SU-DHL-6 (cell line): ENCODE measurements around the gene EPC2.

Experiments
- H2AFZ ChIP-seq: fragments of 200-600 bp; sonication (generic); 2 replicates; pipeline ENCODE4 v1.6.1; 2014; ENCODE audit warnings: low read depth, mild to moderate bottlenecking, moderate library complexity, mixed read lengths, antibody characterized with exemption, low read length; ENCODE audit not compliant: severe bottlenecking
- H3F3A ChIP-seq: fragments of 200-600 bp; shearing (Covaris generic); 2 replicates; pipeline ENCODE4 v1.6.0; 2016; ENCODE audit warnings: antibody characterized with exemption, mild to moderate bottlenecking; ENCODE audit not compliant: insufficient read depth
- H3K27ac ChIP-seq: fragments of 200-600 bp; sonication (generic); 2 replicates; pipeline ENCODE4 v1.5.1; 2016; ENCODE audit warnings: low read depth, mild to moderate bottlenecking, low read length, moderate library complexity, mixed read lengths
- H3K27me3 ChIP-seq: fragments of 200-600 bp; sonication (generic), shearing (Covaris generic); 2 replicates; pipeline ENCODE4 v1.6.0; 2014; ENCODE audit warnings: mild to moderate bottlenecking, low read length
- H3K36me3 ChIP-seq: fragments of 200-600 bp; sonication (generic); 2 replicates; pipeline ENCODE4 v1.6.1; 2014; ENCODE audit warnings: mild to moderate bottlenecking, low read length, mixed read lengths
- H3K4me2 ChIP-seq: fragments of 300-600, 200-600 bp; shearing (Covaris generic), sonication (generic); 2 replicates; pipeline ENCODE4 v1.6.0; 2014; ENCODE audit warnings: low read length, low read depth, mild to moderate bottlenecking; ENCODE audit not compliant: poor library complexity, severe bottlenecking
- H3K4me3 ChIP-seq: fragments of 200-600 bp; sonication (generic); 2 replicates; pipeline ENCODE4 v1.5.1; 2014; ENCODE audit warnings: antibody characterized with exemption, low read length, mild to moderate bottlenecking, mixed read lengths; ENCODE audit not compliant: insufficient read depth, poor library complexity, severe bottlenecking
- H3K79me2 ChIP-seq: fragments of 200-600 bp; sonication (generic); 2 replicates; pipeline ENCODE4 v1.6.1; 2014; ENCODE audit warnings: mild to moderate bottlenecking, low read length, moderate library complexity; ENCODE audit not compliant: insufficient read depth
- H3K9ac ChIP-seq: fragments of 200-600 bp; sonication (generic); 2 replicates; pipeline ENCODE4 v1.7.0; 2014; ENCODE audit warnings: mild to moderate bottlenecking, low read length
- H3K9me2 ChIP-seq: fragments of 200-600 bp; sonication (generic); replicated peaks from 2 replicates; pipeline ENCODE4 v1.6.1; 2014; ENCODE audit warnings: low read length; ENCODE audit not compliant: insufficient read depth
- H3K9me3 ChIP-seq: fragments of 200-600 bp; sonication (generic); 2 replicates; pipeline ENCODE4 v1.6.1; 2014; ENCODE audit warnings: low read length, mixed read lengths; ENCODE audit not compliant: insufficient read depth
- H4K20me1 ChIP-seq: fragments of 200-600 bp; sonication (generic); 2 replicates; pipeline ENCODE4 v1.6.1; 2014; ENCODE audit warnings: low read depth, mild to moderate bottlenecking, antibody characterized with exemption, low read length, moderate library complexity, mixed read lengths
- EZH2phosphoT487 ChIP-seq: fragments of 200-600 bp; sonication (generic), shearing (Covaris generic); conservative IDR thresholded peaks from 2 replicates; pipeline ENCODE4 v1.6.1; 2018; ENCODE audit warnings: mild to moderate bottlenecking, antibody characterized with exemption, low read length, moderate library complexity, mixed read lengths
- TF ChIP-seq, protein P1 (sequence below): fragments of 200-600 bp; sonication (generic); IDR thresholded peaks from one replicate; pipeline ENCODE4 v1.5.1; 2017; ENCODE audit warnings: antibody characterized with exemption, mild to moderate bottlenecking, low read length, moderate library complexity; ENCODE audit not compliant: insufficient read depth, poor library complexity, severe bottlenecking

Gene EPC2, protein sequence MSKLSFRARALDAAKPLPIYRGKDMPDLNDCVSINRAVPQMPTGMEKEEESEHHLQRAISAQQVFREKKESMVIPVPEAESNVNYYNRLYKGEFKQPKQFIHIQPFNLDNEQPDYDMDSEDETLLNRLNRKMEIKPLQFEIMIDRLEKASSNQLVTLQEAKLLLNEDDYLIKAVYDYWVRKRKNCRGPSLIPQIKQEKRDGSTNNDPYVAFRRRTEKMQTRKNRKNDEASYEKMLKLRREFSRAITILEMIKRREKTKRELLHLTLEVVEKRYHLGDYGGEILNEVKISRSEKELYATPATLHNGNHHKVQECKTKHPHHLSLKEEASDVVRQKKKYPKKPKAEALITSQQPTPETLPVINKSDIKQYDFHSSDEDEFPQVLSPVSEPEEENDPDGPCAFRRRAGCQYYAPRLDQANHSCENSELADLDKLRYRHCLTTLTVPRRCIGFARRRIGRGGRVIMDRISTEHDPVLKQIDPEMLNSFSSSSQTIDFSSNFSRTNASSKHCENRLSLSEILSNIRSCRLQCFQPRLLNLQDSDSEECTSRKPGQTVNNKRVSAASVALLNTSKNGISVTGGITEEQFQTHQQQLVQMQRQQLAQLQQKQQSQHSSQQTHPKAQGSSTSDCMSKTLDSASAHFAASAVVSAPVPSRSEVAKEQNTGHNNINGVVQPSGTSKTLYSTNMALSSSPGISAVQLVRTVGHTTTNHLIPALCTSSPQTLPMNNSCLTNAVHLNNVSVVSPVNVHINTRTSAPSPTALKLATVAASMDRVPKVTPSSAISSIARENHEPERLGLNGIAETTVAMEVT

DNA sequence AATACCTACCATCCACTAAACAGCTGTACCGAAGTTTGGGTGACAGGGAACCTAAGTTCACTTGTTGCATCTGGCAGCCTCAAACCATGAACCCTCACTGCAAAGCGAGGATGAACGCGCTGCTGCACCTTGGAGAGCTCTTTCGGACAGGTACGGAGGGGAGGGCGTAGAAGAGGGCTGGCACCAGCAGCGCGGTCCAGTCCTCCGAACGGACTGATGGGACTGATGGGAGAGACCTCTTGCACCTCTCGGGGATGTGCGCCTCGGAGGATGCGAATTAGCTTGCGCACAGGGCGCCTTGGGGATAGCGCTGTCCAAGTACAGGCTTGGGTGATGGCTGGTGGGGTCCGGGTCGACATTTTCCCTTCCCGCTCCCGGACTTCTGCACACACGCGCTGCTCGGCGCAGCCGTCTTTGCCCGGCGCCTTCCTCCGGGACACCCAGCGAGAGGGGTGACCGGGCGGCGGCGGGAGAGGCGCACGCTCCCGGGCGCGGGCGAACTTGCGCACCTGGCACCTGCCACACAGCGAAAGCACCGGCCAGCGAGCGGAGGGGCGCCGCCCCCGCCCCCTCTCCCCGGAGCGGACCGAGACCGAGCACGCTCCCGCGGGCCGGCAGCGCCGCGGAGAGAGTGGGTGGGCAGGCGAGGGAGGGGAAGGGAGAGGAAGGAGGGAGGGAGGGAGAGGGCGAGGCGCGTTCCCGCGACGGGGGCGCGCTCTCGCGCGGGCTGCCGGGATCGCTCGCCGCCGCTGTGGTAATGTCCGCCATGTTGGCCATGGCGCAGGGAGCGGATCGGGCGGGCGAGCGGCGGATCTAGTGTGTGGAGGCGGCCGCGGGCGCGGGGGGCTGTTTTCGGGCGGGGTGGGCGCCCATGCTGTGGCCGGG lies at the start of gene EPC2:
TSS of gene EPC2 (plus strand) at position 754 of the 885 bp plus-strand sequence. CDS start 267 bp downstream, outside the sequence.
- Histone ChIP-seq H3K4me3 (peak within 1 kb of the TSS; percentile 88), H3K36me3 (no peaks in the 10 kb centered on the region), H2AFZ (peak within 1 kb of the TSS; percentile 93), H3K9ac (peak within 1 kb of the TSS; percentile 75), H3K79me2 (peaks cover 39% of the 10 kb centered on the region), H3K27ac (peak within 1 kb of the TSS; percentile 80), H4K20me1 (peaks cover 17% of the 10 kb centered on the region), H3F3A (no peaks in the 10 kb centered on the region; the same call in 1 of the 2 replicates), H3K27me3 (no peaks in the 10 kb centered on the region), H3K9me3 (no peaks in the 10 kb centered on the region), H3K9me2 (no peaks in the 10 kb centered on the region), H3K4me2 (peak within 1 kb of the TSS; percentile 66)
- TF ChIP-seq, protein P1, sequence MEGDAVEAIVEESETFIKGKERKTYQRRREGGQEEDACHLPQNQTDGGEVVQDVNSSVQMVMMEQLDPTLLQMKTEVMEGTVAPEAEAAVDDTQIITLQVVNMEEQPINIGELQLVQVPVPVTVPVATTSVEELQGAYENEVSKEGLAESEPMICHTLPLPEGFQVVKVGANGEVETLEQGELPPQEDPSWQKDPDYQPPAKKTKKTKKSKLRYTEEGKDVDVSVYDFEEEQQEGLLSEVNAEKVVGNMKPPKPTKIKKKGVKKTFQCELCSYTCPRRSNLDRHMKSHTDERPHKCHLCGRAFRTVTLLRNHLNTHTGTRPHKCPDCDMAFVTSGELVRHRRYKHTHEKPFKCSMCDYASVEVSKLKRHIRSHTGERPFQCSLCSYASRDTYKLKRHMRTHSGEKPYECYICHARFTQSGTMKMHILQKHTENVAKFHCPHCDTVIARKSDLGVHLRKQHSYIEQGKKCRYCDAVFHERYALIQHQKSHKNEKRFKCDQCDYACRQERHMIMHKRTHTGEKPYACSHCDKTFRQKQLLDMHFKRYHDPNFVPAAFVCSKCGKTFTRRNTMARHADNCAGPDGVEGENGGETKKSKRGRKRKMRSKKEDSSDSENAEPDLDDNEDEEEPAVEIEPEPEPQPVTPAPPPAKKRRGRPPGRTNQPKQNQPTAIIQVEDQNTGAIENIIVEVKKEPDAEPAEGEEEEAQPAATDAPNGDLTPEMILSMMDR, result no peak
- no peak for TF ChIP-seq EZH2phosphoT487

DNA sequence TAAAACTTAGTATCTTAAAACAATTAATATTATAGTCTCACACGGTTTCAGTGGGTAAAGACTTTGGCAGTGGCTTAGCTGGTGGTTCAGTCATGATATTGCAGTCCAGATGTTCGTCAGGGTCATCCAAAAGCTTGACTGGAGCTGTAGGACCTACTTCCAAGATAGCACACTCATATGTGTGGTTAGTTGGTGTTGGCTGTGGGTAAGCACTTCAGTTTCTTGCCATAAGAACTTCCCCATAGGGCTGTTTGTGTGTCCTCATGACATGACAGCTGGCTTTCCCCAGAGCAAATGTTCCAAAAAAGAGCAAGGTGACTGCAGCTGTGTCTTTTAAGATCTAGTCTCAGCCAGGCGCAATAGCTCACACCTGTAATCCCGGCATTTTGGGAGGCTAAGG lies 48.5 kb upstream of the EPC2 start:
- Histone ChIP-seq H3K36me3 (no peaks in the 10 kb centered on the region), H3K4me3 (no peak overlapping the region), H3K4me2 (no peak overlapping the region), H3F3A (no peaks in the 10 kb centered on the region), H3K9ac (no peak overlapping the region), H2AFZ (no peak overlapping the region), H3K27ac (no peak overlapping the region), H3K9me2 (no peaks in the 10 kb centered on the region; the same call in 1 of the 2 replicates), H3K27me3 (no peaks in the 10 kb centered on the region), H3K79me2 (no peaks in the 10 kb centered on the region), H3K9me3 (no peaks in the 10 kb centered on the region; the same call in 1 of the 2 replicates), H4K20me1 (no peaks in the 10 kb centered on the region)
- no peak for TF ChIP-seq EZH2phosphoT487
- TF ChIP-seq, protein P1, result no peak

DNA sequence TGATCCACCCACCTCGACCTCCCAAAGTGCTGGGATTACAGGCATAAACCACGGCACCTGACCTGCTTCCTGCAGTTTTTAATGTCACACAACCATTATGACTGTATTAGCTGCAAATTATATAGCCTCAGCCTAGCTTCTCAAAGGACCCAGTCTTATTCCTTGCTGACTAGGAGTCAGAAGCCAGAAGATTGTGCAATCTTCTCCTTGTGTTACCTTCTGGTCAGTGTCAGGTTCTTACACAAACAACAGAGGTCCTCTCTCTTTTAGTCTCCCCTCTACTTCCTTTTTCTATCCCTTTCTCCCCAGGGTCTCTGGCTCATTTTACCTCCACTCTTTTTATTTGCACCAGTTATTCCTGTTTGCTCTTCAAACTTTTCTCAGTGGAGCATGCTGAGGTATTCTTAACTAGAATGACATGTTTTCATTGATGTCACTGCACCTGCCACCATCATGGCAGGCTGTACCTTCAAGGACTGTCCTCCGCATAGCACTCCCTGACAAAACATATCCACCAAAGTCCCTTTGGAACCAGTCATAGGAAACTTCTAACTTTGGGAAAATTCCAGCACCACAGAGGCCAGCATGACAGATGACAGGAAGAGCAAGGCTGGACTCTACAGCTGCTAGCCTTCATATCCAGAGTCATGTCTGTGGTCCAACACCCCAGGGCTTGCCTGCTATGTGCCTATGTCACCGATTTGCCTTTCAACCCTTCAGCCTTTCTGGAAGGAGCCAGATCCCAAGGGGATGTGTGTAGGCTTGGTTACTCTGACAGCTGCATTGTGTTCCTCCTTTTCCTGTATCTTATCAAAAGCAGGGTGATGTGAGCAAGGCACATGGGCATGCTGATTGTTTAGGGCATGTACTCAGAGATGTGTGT lies 45.2 kb upstream of the EPC2 start:
- Histone ChIP-seq H3K4me3 (no peak overlapping the region), H3K27ac (no peak overlapping the region), H4K20me1 (no peaks in the 10 kb centered on the region)

More for the DNA sequence above, 45.2 kb upstream of the EPC2 start:
- Histone ChIP-seq H3K9ac (no peak overlapping the region), H3K4me2 (no peak overlapping the region), H3K9me2 (no peaks in the 10 kb centered on the region), H2AFZ (no peak overlapping the region), H3K9me3 (no peaks in the 10 kb centered on the region; the same call in 1 of the 2 replicates), H3F3A (no peaks in the 10 kb centered on the region), H3K27me3 (no peaks in the 10 kb centered on the region), H3K36me3 (no peaks in the 10 kb centered on the region), H3K79me2 (no peaks in the 10 kb centered on the region)
- TF ChIP-seq EZH2phosphoT487, result no peak
